HepG2 (cell line): Measurements from ENCODE around the gene KIF7. TPM values are rescaled to one million over a fixed set of nuclear protein-coding genes. Genes with fewer than 3 reads are reported as not detected.

ENCODE experiments used
- ATF7-NPFF ChIP-seq: sonication (generic); formaldehyde crosslinking; IDR thresholded peaks from 2 replicates; pipeline ENCODE4 v1.8.1; 2023; ENCODE audit warnings: mild to moderate bottlenecking, low read depth, missing genetic modification reagents, moderate library complexity
- FIP1L1 ChIP-seq: fragments of 200-400 bp; formaldehyde crosslinking; IDR thresholded peaks from 2 replicates; pipeline ENCODE4 v1.6.1; 2018; ENCODE audit warnings: low read depth, mild to moderate bottlenecking, low read length, moderate library complexity, borderline replicate concordance; ENCODE audit not compliant: insufficient read depth
- HDAC2 ChIP-seq: sonication (generic); formaldehyde crosslinking; IDR thresholded peaks from 2 replicates; pipeline ENCODE4 v1.4.0; 2020; ENCODE audit warnings: missing genetic modification reagents
- HDAC6 ChIP-seq: fragments of 200-600 bp; sonication (generic); IDR thresholded peaks from 2 replicates; pipeline ENCODE4 v1.7.0; 2017; ENCODE audit warnings: mild to moderate bottlenecking, antibody characterized with exemption, low read length, low read depth
- HES4 ChIP-seq: sonication (generic); formaldehyde crosslinking; IDR thresholded peaks from 2 replicates; pipeline ENCODE4 v1.9.0; 2021; ENCODE audit warnings: mild to moderate bottlenecking, missing genetic modification reagents, borderline replicate concordance
- HNRNPL ChIP-seq: fragments of 200-400 bp; formaldehyde crosslinking; IDR thresholded peaks from 2 replicates; pipeline ENCODE4 v1.6.1; 2017; ENCODE audit warnings: mild to moderate bottlenecking, low read depth, low read length
- MEF2D ChIP-seq: sonication (generic); formaldehyde crosslinking; IDR thresholded peaks from 2 replicates; pipeline ENCODE4 v1.5.1; 2020; ENCODE audit warnings: mild to moderate bottlenecking, missing genetic modification reagents
- NCOR1 ChIP-seq: fragments of 200-600 bp; sonication (generic); IDR thresholded peaks from 2 replicates; pipeline ENCODE4 v1.7.0; 2017; ENCODE audit warnings: antibody characterized with exemption, low read length, borderline replicate concordance
- NR1H2 ChIP-seq: sonication (generic); formaldehyde crosslinking; IDR thresholded peaks from 2 replicates; pipeline ENCODE4 v1.8.1; 2022; ENCODE audit warnings: low read depth, missing genetic modification reagents, borderline replicate concordance
- SMAD3 ChIP-seq: sonication (generic); formaldehyde crosslinking; IDR thresholded peaks from 2 replicates; pipeline ENCODE4 v1.4.0; 2020; ENCODE audit warnings: missing genetic modification reagents
- SOX5 ChIP-seq: IDR thresholded peaks from 2 replicates; pipeline ENCODE4 v1.6.1; 2016; ENCODE audit warnings: borderline replicate concordance
- ZMYM2 ChIP-seq: sonication (generic); formaldehyde crosslinking; IDR thresholded peaks from 2 replicates; pipeline ENCODE4 v1.8.0; 2022; ENCODE audit warnings: mild to moderate bottlenecking, missing genetic modification reagents
- ZNF121 ChIP-seq: sonication (generic); formaldehyde crosslinking; IDR thresholded peaks from 2 replicates; pipeline ENCODE4 v1.5.0; 2020; ENCODE audit warnings: mild to moderate bottlenecking, missing genetic modification reagents
- ZNF24 ChIP-seq: fragments of 450-650 bp; IDR thresholded peaks from 2 replicates; pipeline ENCODE4 v1.6.1; 2017; ENCODE audit warnings: antibody characterized with exemption, mild to moderate bottlenecking
- ZNF326 ChIP-seq: sonication (generic); formaldehyde crosslinking; IDR thresholded peaks from 2 replicates; pipeline ENCODE4 v1.4.0; 2020; ENCODE audit warnings: missing genetic modification reagents, borderline replicate concordance
- ZNF460 ChIP-seq: sonication (generic); formaldehyde crosslinking; IDR thresholded peaks from 2 replicates; pipeline ENCODE4 v1.5.1; 2020; ENCODE audit warnings: missing genetic modification reagents, mild to moderate bottlenecking, borderline replicate concordance
- ZNF549 ChIP-seq: sonication (generic); formaldehyde crosslinking; IDR thresholded peaks from 2 replicates; pipeline ENCODE4 v1.5.0; 2020; ENCODE audit warnings: missing genetic modification reagents
- ZNF629 ChIP-seq: sonication (generic); formaldehyde crosslinking; conservative IDR thresholded peaks from 2 replicates; pipeline ENCODE4 v1.5.0; 2020; ENCODE audit warnings: missing genetic modification reagents
- ZNF83 ChIP-seq: sonication (generic); formaldehyde crosslinking; IDR thresholded peaks from 2 replicates; pipeline ENCODE4 v1.4.0; 2020; ENCODE audit warnings: missing genetic modification reagents, mild to moderate bottlenecking, borderline replicate concordance
- polyA plus RNA-seq, 8 experiments: library from polyadenylated mRNA; depleted of rRNA in 3 of 8; stranded (reverse) in 7 of 8; unstranded in 1 of 8; fragments of >200 nt; fragmentation: Illumina TruSeq in 4 of 8; extraction: Trizol in 4 of 8; gene quantifications; 2 replicates each; pipeline versions ENCODE4 v1.2.1 to v1.2.3, GENCODE V29; 2011 to 2016; ENCODE audit warnings: low read depth in 4 of 8, missing spikeins in 1 of 8, mixed read lengths in 1 of 8; ENCODE audit not compliant: insufficient read depth in 1 of 8
- total RNA-seq, 5 experiments: library from RNA; depleted of rRNA; stranded (reverse); fragments of >200 nt; fragmentation: Illumina TruSeq; extraction: Trizol; gene quantifications; 2 replicates each; pipeline ENCODE4 v1.2.3, GENCODE V29; 2016; ENCODE audit warnings: low read depth in 1 of 5
- TF ChIP-seq, protein P1 (sequence below), 2 experiments: sonication (generic) in 1 of 2; formaldehyde crosslinking in 1 of 2; IDR thresholded peaks; 2 replicates each; pipeline versions ENCODE4 v1.4.0 to v1.6.1; 2016 to 2020; ENCODE audit warnings: borderline replicate concordance in 1 of 2, low read depth in 1 of 2, mild to moderate bottlenecking in 1 of 2, missing genetic modification reagents in 1 of 2
- TF ChIP-seq, protein P2 (sequence below): sonication (generic); formaldehyde crosslinking; IDR thresholded peaks from 2 replicates; pipeline ENCODE4 v1.5.0; 2020; ENCODE audit warnings: missing genetic modification reagents
- TF ChIP-seq, protein P3 (sequence below), 2 experiments: IDR thresholded peaks; 2 replicates each; pipeline ENCODE4 v1.6.1; 2011 to 2012; ENCODE audit warnings: low read length in 2 of 2, borderline replicate concordance in 1 of 2, low read depth in 1 of 2, mild to moderate bottlenecking in 1 of 2, moderate library complexity in 1 of 2

The KIF7 gene
- total and polyA plus RNA-seq, 2 of the 13 experiments (the other 11 are each of a cell fraction or from before 2014, with no cell fraction given), result 1.5 to 6.2 TPM

DNA sequence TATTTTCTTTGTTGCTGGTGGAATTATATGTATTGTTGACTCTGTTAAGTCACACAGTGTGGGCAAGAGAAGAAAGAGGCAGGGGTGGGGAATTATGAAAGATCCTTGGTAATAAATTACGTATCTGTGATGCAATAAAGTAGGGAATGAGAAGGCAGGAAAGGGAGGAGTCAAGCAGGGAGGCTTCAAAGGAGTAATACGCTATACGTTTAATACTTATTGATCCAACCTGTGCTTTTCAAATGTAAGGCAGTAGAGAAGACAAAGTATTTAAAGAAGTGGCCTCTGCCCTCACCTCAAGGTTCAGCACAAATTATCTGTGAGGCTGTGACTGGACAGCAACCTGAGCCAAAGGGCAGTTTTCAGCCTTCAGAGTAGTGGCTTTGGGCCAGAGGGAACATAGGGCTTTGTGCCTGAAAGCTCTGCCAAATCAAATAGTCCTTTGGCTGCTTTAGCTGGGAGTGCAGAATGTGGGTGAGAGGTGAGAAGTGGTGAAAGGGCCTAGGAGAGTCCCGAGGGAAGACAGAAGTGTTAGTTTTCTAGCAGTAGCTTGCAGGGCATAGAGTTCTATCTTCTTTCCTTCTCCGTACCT, 25.1 kb upstream of the KIF7 start (continued):
- TF ChIP-seq ZNF629 (CRISPR knock-in tag), result no peak
- no peak for TF ChIP-seq ZNF83
- TF ChIP-seq ZNF121 (CRISPR knock-in tag), result no peak
- peak; percentile 63; the same call in 1 of the 2 replicates for TF ChIP-seq HDAC2
- peak; percentile 76 for TF ChIP-seq NCOR1
- TF ChIP-seq, protein P1, sequence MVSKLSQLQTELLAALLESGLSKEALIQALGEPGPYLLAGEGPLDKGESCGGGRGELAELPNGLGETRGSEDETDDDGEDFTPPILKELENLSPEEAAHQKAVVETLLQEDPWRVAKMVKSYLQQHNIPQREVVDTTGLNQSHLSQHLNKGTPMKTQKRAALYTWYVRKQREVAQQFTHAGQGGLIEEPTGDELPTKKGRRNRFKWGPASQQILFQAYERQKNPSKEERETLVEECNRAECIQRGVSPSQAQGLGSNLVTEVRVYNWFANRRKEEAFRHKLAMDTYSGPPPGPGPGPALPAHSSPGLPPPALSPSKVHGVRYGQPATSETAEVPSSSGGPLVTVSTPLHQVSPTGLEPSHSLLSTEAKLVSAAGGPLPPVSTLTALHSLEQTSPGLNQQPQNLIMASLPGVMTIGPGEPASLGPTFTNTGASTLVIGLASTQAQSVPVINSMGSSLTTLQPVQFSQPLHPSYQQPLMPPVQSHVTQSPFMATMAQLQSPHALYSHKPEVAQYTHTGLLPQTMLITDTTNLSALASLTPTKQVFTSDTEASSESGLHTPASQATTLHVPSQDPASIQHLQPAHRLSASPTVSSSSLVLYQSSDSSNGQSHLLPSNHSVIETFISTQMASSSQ (IDR thresholded peaks at IDR 0.05; ENCODE audit: low read depth), result no peak; the same call in 1 of the 2 replicates
- TF ChIP-seq, protein P1 (CRISPR knock-in tag; IDR thresholded peaks at IDR 0.05; ENCODE audit: borderline replicate concordance), result no peak
- no peak for TF ChIP-seq ZNF326 (CRISPR knock-in tag)
- no peak for TF ChIP-seq FIP1L1
- TF ChIP-seq, protein P2, sequence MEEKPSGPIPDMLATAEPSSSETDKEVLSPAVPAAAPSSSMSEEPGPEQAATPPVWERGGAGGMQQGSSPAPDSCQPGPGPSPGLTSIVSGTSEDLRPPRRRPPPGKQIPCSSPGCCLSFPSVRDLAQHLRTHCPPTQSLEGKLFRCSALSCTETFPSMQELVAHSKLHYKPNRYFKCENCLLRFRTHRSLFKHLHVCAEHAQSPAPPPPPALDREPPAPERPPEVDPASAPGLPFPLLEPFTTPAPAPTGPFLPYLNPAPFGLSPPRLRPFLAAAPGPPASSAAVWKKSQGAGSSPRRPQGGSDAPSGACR (CRISPR knock-in tag), result no peak
- TF ChIP-seq ZNF549 (CRISPR knock-in tag), result no peak
- TF ChIP-seq ATF7-NPFF (CRISPR knock-in tag), result no peak
- TF ChIP-seq ZNF24, result no peak
- no peak for TF ChIP-seq HDAC6
- TF ChIP-seq ZMYM2 (CRISPR knock-in tag), result 0 out of 2 replicates have a peak, but pooled peaks have one; percentile 22
- 0 out of 2 replicates have a peak, but pooled peaks have one; percentile 29 for TF ChIP-seq SOX5
- no peak for TF ChIP-seq NR1H2 (CRISPR knock-in tag)
- no peak for TF ChIP-seq ZNF460 (CRISPR knock-in tag)
- TF ChIP-seq HES4, result no peak
- TF ChIP-seq HNRNPL, result no peak
- peak; percentile 61 for TF ChIP-seq MEF2D (CRISPR knock-in tag)
- TF ChIP-seq, protein P3, sequence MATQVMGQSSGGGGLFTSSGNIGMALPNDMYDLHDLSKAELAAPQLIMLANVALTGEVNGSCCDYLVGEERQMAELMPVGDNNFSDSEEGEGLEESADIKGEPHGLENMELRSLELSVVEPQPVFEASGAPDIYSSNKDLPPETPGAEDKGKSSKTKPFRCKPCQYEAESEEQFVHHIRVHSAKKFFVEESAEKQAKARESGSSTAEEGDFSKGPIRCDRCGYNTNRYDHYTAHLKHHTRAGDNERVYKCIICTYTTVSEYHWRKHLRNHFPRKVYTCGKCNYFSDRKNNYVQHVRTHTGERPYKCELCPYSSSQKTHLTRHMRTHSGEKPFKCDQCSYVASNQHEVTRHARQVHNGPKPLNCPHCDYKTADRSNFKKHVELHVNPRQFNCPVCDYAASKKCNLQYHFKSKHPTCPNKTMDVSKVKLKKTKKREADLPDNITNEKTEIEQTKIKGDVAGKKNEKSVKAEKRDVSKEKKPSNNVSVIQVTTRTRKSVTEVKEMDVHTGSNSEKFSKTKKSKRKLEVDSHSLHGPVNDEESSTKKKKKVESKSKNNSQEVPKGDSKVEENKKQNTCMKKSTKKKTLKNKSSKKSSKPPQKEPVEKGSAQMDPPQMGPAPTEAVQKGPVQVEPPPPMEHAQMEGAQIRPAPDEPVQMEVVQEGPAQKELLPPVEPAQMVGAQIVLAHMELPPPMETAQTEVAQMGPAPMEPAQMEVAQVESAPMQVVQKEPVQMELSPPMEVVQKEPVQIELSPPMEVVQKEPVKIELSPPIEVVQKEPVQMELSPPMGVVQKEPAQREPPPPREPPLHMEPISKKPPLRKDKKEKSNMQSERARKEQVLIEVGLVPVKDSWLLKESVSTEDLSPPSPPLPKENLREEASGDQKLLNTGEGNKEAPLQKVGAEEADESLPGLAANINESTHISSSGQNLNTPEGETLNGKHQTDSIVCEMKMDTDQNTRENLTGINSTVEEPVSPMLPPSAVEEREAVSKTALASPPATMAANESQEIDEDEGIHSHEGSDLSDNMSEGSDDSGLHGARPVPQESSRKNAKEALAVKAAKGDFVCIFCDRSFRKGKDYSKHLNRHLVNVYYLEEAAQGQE (IDR thresholded peaks at IDR 0.05; ENCODE audit: borderline replicate concordance in 1 of 2, low read depth in 1 of 2, low read length in 2 of 2), result peak in 1 of 2 experiments; percentile 79; a peak in 3 of 4 replicates
- 0 out of 2 replicates have a peak, but pooled peaks have one; percentile 29 for TF ChIP-seq SMAD3
